SW 1271 (cell line): Measurements from ENCODE around the gene PLCZ1.
"Not testable (repeated sequence)": the region's sequence is repeated elsewhere in the genome, so short reads cannot be mapped to it uniquely, and the experiment has no call there.

Source experiments
- DNase-seq, 2 experiments: peaks; one replicate each; lab custom pipeline; 2025; lab: John Stamatoyannopoulos, UW

The PLCZ1 gene

GRCh38 chr12:18737819-18738218 is at the start of gene PLCZ1, which contains the start of gene CAPZA3:
PLCZ1 (minus strand) TSS chr12:18738012; CDS start chr12:18737371, 641 bp downstream.
CAPZA3 (plus strand) TSS chr12:18738119; CDS start chr12:18738269, 150 bp downstream.
- DNase-seq: no peak

GRCh38 chr12:18785465-18785864 is 47.7 kb upstream of the PLCZ1 start:
- not testable (repeated sequence) for DNase-seq

- DNase-seq: no peak
Measured at GRCh38 chr12:18782827-18783226, 45.0 kb upstream of the PLCZ1 start.

- DNase-seq: not testable (repeated sequence)
Measured at GRCh38 chr12:18766479-18766878, 28.7 kb upstream of the PLCZ1 start.

GRCh38 chr12:18755341-18755740 is 17.5 kb upstream of the PLCZ1 start:
- DNase-seq: no peak

GRCh38 chr12:18754124-18754707 is 16.4 kb upstream of the PLCZ1 start:
- DNase-seq: no peak

- DNase-seq: no peak
Measured at GRCh38 chr12:18753481-18754123, 15.8 kb upstream of the PLCZ1 start.

- no peak for DNase-seq
Measured at GRCh38 chr12:18752947-18753346, 15.1 kb upstream of the PLCZ1 start.

- DNase-seq: no peak
Measured at GRCh38 chr12:18752280-18752920, 14.6 kb upstream of the PLCZ1 start.

GRCh38 chr12:18751866-18752265 is 14.1 kb upstream of the PLCZ1 start:
- no peak for DNase-seq

GRCh38 chr12:18750085-18750484 is 12.3 kb upstream of the PLCZ1 start:
- DNase-seq: no peak

- DNase-seq: no peak
Measured at GRCh38 chr12:18749386-18749957, 11.7 kb upstream of the PLCZ1 start.

GRCh38 chr12:18747895-18748294 is 10.1 kb upstream of the PLCZ1 start:
- DNase-seq: peak; percentile 30 to 78

- no peak for DNase-seq
Measured at GRCh38 chr12:18731156-18731555, 6.7 kb downstream of the PLCZ1 start.

GRCh38 chr12:18723752-18724151 is 14.1 kb downstream of the PLCZ1 start:
- peak in 1 of 2 experiments; percentile 56 for DNase-seq

- DNase-seq: no peak
Measured at GRCh38 chr12:18721452-18721851, 16.4 kb downstream of the PLCZ1 start.

GRCh38 chr12:18720690-18721089 is 17.1 kb downstream of the PLCZ1 start:
- no peak for DNase-seq

GRCh38 chr12:18719922-18720510 is 17.8 kb downstream of the PLCZ1 start:
- DNase-seq: no peak

GRCh38 chr12:18718462-18718861 is 19.4 kb downstream of the PLCZ1 start:
- DNase-seq: no peak

GRCh38 chr12:18716236-18716635 is 21.6 kb downstream of the PLCZ1 start:
- no peak for DNase-seq

- DNase-seq: peak in 1 of 2 experiments; percentile 11
Measured at GRCh38 chr12:18706798-18707197, 31.0 kb downstream of the PLCZ1 start.

GRCh38 chr12:18703911-18704310 is 33.9 kb downstream of the PLCZ1 start:
- no peak for DNase-seq
